Measurements from ENCODE around the gene RAB17. TPM values are rescaled to one million over a fixed set of nuclear protein-coding genes. Genes with fewer than 3 reads are reported as not detected.
A peak's percentile ranks its signal among the peaks of the same experiment; 100 is the strongest.

Gene RAB17
- total RNA-seq, 1 donor from 2014 or later = 60.1 TPM

DNA sequence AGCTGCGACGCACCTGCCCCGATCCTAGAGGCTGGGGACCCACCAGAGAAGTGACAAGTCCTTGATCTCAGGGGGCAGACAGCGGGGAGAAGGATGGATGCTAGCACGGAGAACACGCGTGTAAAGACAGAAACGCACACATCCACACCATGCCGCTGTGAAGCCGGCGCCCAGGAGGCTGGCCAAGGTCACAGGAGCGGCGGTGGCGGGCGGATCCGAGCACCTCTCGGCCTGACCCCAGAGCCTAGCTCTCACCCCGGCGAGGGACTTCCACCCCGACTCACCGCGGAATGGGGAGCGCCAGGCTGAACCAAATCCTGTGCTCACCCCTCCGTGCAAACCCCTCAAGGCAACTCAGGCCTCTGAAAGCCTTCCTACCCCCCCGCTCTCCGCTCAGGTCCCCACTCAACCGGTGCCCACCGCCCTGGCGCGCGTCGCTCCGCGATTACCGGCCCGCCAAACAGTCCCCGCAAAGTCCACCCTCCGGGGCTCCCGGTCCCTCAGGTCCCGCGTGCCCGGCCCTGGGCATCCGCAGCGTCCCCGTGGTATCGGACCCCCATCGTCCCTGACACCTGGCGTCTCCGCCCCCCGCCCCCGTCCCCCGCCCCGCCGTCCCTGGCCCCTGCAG is 36.4 kb upstream of the RAB17 start:
- DNase-seq = no peak
- Histone ChIP-seq H3K36me3 (peaks cover 4% of the 10 kb centered on the region), H3K4me1 (peaks cover 36% of the 10 kb centered on the region), H3K27me3 (ENCODE audit: low read depth) (no peaks in the 10 kb centered on the region), H3K27ac (peak overlapping the region; percentile 64), H3K9me3 (no peaks in the 10 kb centered on the region), H3K4me3 (peak overlapping the region; percentile 66)
- intact Hi-C loops (cut with DNase I) = no loop called here
- TF ChIP-seq, protein P1, sequence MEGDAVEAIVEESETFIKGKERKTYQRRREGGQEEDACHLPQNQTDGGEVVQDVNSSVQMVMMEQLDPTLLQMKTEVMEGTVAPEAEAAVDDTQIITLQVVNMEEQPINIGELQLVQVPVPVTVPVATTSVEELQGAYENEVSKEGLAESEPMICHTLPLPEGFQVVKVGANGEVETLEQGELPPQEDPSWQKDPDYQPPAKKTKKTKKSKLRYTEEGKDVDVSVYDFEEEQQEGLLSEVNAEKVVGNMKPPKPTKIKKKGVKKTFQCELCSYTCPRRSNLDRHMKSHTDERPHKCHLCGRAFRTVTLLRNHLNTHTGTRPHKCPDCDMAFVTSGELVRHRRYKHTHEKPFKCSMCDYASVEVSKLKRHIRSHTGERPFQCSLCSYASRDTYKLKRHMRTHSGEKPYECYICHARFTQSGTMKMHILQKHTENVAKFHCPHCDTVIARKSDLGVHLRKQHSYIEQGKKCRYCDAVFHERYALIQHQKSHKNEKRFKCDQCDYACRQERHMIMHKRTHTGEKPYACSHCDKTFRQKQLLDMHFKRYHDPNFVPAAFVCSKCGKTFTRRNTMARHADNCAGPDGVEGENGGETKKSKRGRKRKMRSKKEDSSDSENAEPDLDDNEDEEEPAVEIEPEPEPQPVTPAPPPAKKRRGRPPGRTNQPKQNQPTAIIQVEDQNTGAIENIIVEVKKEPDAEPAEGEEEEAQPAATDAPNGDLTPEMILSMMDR (IDR thresholded peaks at IDR 0.05) = no peak
- ATAC-seq = peak; percentile 36 to 58

DNA sequence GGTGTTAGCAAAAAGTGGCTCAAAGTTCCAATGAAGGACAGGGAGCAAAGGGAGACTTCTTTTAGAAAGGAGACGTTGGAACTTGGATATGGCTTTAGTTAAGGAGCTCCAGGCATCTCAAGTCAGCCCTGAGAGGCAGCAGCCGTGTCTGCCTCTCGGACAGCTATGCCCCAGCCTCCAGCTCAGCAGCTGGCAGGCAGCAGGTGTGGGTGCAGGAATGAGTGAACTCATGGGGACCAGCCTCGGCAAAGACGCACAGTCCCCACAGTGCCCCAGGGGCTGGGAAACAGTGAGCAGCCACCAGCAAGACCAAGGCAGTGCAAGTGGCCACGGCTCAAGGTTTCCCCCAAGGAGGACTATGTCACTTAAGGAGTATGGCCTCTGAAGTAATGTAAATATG is 35.2 kb upstream of the RAB17 start:
- peaks cover 36% of the 10 kb centered on the region for H3K4me1 ChIP-seq
- no peaks in the 10 kb centered on the region for H3K27me3 ChIP-seq (ENCODE audit: low read depth)
- DNase-seq (no peak), ATAC-seq (no peak)
- TF ChIP-seq, protein P1 (IDR thresholded peaks at IDR 0.05) = no peak
- no peak overlapping the region for H3K4me3 ChIP-seq
- no peaks in the 10 kb centered on the region for H3K9me3 ChIP-seq
- H3K36me3 ChIP-seq = no peaks in the 10 kb centered on the region
- H3K27ac ChIP-seq = peak overlapping the region; percentile 70
- intact Hi-C loops (cut with DNase I) = no loop called here

DNA sequence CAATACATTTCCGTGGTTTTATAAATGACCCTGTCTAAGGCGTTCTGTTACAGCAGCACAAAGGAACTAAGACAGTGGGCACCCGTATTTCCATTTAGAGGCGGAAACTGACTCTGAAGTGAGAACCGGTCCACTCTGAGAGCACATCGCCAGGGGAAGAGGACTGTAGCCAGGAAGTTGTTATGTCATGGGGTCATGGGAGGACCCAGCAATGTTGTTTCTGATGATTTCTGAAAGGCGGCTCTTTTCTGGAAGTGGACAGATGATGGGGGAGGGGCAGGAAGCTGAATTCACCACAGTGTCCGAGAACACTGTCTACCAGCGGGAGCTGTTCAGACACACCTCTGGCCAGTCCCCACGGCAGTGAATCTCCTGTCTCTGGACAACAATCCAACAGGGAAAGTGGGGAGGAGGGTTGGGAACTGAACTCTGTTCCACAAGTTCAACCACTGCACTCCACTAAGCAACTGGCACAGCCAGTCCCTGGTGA is 34.7 kb upstream of the RAB17 start:
- Histone ChIP-seq H3K27me3 (ENCODE audit: low read depth) (no peaks in the 10 kb centered on the region), H3K4me1 (peaks cover 36% of the 10 kb centered on the region), H3K27ac (peak overlapping the region; percentile 70), H3K9me3 (no peaks in the 10 kb centered on the region), H3K36me3 (no peaks in the 10 kb centered on the region), H3K4me3 (no peak overlapping the region)
- TF ChIP-seq, protein P1 (IDR thresholded peaks at IDR 0.05) = no peak
- intact Hi-C loops (cut with DNase I) = no loop called here
- DNase-seq (no peak), ATAC-seq (peak; percentile 18 to 59)

DNA sequence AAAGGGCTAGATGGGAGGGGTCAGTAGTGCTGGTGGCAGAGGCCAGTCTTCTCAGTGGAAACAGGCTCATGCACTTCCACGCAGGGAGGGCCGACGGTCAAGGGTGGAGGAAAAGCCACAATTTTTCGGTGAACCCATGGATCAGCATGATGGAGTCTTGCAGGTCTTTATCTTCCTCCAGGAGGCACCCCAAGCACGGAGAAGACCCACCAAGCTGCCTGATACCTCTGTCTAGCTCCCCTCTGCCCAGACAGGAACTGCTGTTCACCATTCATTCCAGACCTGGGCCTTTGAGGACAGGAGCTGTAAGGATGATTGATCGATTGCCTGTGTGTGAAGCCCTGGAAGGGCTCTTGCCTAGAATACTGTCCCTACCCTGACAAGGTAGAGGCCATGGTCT is 34.0 kb upstream of the RAB17 start:
- ATAC-seq = no peak
- no peaks in the 10 kb centered on the region for H3K27me3 ChIP-seq (ENCODE audit: low read depth)
- H3K27ac ChIP-seq = peak overlapping the region; percentile 70
- DNase-seq = no peak
- TF ChIP-seq, protein P1 (IDR thresholded peaks at IDR 0.05) = no peak
- intact Hi-C loops (cut with DNase I) = no loop called here
- no peaks in the 10 kb centered on the region for H3K9me3 ChIP-seq
- H3K36me3 ChIP-seq = no peaks in the 10 kb centered on the region
- H3K4me3 ChIP-seq = no peak overlapping the region
- peaks cover 36% of the 10 kb centered on the region for H3K4me1 ChIP-seq

DNA sequence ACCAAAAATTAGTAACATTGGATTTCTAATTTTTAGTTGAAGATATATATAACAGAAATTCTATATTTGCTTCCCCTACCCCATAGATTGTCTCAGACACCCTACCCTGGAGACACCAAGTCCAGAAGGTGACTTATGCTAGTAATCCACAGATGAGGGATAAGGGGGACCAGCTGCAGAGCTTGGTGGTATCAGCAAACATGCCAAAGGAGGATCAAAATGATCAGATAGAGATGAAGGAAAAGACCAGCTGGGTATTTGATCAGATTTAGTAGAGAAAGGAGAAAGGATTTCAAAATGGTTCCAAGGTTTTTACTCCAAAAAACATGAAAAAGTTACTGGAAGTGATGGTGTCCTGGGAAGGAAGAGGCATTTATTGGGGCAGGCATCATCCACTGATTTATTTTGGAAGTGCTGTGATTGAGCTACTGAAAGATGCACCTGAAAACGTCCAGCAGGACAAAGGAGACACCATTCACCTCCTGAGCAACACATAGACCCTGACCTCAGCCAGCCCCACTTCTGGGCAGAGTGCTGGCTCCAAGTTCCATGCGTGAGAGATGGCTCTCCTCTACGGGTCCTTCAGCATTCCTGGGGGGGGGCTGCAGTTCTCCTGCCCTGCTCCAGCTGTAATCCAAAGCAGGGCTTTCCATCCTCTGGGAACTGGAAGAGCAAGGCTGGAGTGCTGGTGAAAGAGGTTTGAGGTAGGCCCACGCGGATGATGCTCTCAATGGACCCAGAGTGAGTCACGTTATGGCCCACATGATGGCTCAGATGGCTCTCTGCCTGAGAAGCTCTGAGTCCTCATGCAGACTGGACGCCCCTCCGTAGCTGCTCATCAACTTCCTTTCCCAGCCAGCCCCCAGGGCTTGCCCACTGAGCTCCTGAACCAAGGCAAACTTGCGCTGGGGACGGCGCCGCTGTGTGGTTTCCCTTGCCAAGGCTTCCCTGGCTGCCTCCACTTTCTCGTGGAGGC is 33.2 kb upstream of the RAB17 start:
- H3K27ac ChIP-seq = no peak overlapping the region
- H3K9me3 ChIP-seq = no peaks in the 10 kb centered on the region
- H3K4me3 ChIP-seq = no peak overlapping the region
- TF ChIP-seq, protein P1 (IDR thresholded peaks at IDR 0.05) = no peak
- intact Hi-C loops (cut with DNase I) = no loop called here
- no peaks in the 10 kb centered on the region for H3K27me3 ChIP-seq (ENCODE audit: low read depth)
- peaks cover 30% of the 10 kb centered on the region for H3K4me1 ChIP-seq
- DNase-seq (no peak), ATAC-seq (no peak)
- no peaks in the 10 kb centered on the region for H3K36me3 ChIP-seq

All from lower lobe of right lung (tissue), 2 donors.